Measurements from ENCODE around the gene DCUN1D1. TPM values are rescaled to one million over a fixed set of nuclear protein-coding genes. Genes with fewer than 3 reads are reported as not detected.

DCUN1D1 gene
- total RNA-seq, 1 experiment from 2014 or later, result 71.7 TPM

- Histone ChIP-seq H3K14ac (ENCODE audit: insufficient read depth, low read length) (no peak overlapping the region), H2BK5ac (ENCODE audit: insufficient read length, low read length) (no peak overlapping the region), H3K56ac (ENCODE audit: insufficient read length, low read depth, low read length) (no peak overlapping the region), H3K9me3 (ENCODE audit: control insufficient read depth, low read depth, low read length) (no peaks in the 10 kb centered on the region), H3K79me1 (ENCODE audit: insufficient read depth, low read depth, low read length, poor library complexity, severe bottlenecking) (no peaks in the 10 kb centered on the region), H3T11ph (ENCODE audit: low read length) (no peak overlapping the region), H3K4me2 (ENCODE audit: insufficient read depth, insufficient read length, low read length) (no peak overlapping the region), H4K5ac (ENCODE audit: insufficient read length, low read depth, low read length) (no peak overlapping the region), H3K9ac (ENCODE audit: extremely low read depth, insufficient read length, low read length) (no peak overlapping the region), H3K27ac (ENCODE audit: insufficient read length, low read depth, low read length) (no peak overlapping the region), H2BK20ac (ENCODE audit: low read depth, low read length, poor library complexity, severe bottlenecking) (no peak overlapping the region), H3K18ac (ENCODE audit: insufficient read length, low read depth, low read length) (no peak overlapping the region), H2BK12ac (ENCODE audit: insufficient read length, low read depth, low read length) (no peak overlapping the region), H4K20me1 (ENCODE audit: control insufficient read depth, insufficient read depth, insufficient read length) (no peaks in the 10 kb centered on the region), H3K23me2 (ENCODE audit: insufficient read length, low read depth, low read length, poor library complexity, severe bottlenecking) (no peaks in the 10 kb centered on the region), H3K79me2 (ENCODE audit: insufficient read depth, low read length) (no peaks in the 10 kb centered on the region), H3K23ac (ENCODE audit: insufficient read length, low read depth, low read length) (no peak overlapping the region), H4K91ac (ENCODE audit: insufficient read length, low read depth, low read length) (no peak overlapping the region), H4K8ac (replicated peaks; ENCODE audit: insufficient read length, low read depth, low read length) (no peak overlapping the region), H2BK120ac (ENCODE audit: low read depth, low read length, poor library complexity, severe bottlenecking) (no peak overlapping the region), H2AK5ac (ENCODE audit: insufficient read length, low read length) (no peak overlapping the region), H2AFZ (ENCODE audit: low read length) (no peak overlapping the region), H3K27me3 (ENCODE audit: insufficient read depth, low read length) (no peaks in the 10 kb centered on the region), H3K4me1 (ENCODE audit: insufficient read depth, low read length) (peaks cover 2% of the 10 kb centered on the region; the same call in 1 of the 2 replicates), H2BK15ac (ENCODE audit: low read depth, low read length) (no peak overlapping the region), H3K4ac (ENCODE audit: low read depth, low read length) (no peak overlapping the region)
- TF ChIP-seq CTCF (conservative IDR thresholded peaks at IDR 0.05), result no peak
- no CpG with 5 or more reads among the region's 3 CpGs for WGBS (ENCODE audit: extremely low coverage, insufficient read length, low lambda C conversion rate)
- Mint-ChIP-seq H3K4me3 (no peak overlapping the region), H3K36me3 (ENCODE audit: insufficient read depth in 1 of 3, low read depth in 3 of 3) (no peaks in the 10 kb centered on the region), H3K9me3 (no peaks in the 10 kb centered on the region), H3K27ac (no peak overlapping the region), H3K4me1 (peaks cover 8 to 14% of the 10 kb centered on the region in 2 experiments), H3K27me3 (ENCODE audit: low read depth) (no peaks in the 10 kb centered on the region)
- no peak for DNase-seq
Measured at GRCh38 chr3:182917134-182917533, 63.2 kb downstream of the DCUN1D1 start.
